ENCODE results near the gene PASK.

The PASK gene

DNA sequence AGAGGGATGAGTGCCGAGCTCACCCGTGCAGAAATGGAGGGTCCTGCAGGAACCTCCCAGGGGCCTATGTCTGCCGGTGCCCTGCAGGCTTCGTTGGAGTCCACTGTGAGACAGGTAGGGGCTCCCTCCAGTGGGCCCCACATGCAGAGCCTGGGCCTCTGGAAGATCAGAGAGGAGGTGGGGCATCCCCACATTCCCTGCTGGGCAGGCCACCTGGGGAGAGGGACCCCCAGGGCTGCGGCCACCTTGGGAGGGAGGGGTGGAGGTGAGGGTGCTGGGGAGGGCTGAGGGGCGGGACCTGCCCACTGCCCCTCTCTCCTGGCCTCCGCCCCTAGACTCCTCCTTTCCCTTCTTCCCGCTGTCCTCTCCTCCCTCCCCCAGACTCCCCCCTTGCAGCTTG lies 85.7 kb downstream of the PASK start:
- no peak for DNase-seq

- DNase-seq: no peak
Measured at GRCh38 chr2:241063093-241063551, 86.2 kb downstream of the PASK start.

DNA sequence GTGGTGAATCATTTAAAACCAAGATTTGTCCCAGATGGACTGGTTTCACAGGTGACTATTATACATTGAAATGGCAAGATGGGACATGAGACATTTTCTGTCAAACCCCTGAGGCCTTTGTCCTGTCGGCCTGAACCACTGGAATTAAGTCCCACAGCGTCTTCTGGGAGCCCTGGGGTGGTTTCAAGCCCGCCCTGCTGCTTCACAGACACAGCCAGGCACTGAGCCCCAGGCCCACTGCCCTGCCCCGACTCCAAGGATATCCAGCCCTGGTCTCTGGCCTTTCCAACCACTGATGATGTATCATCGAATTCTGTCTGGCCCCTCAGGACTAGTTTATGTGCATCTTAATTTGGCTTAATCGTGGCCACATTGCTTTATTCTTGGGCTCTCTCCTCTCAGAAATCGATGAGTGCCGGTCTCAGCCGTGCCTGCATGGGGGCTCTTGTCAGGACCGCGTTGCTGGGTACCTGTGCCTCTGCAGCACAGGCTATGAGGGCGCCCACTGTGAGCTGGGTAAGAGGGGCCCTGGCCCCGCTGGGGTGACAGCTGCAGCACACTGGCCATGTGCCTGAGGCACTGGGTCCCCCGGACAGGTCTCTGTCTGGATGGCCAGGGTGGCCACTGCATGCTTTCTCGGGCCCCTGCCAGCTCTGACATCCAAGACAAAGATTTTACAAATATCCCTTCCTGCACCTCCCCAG lies 86.7 kb downstream of the PASK start:
- DNase-seq: no peak

GRCh38 chr2:241061275-241061674 lies 88.0 kb downstream of the PASK start:
- DNase-seq: no peak

Measured in NK-92 treated with Interleukin-12 subunit alpha and Interleukin-12 subunit beta, amount 100 ng/mL, for 24 hours (cell line).